Ovary (tissue), 10 donors: Measurements from ENCODE around the gene DMRTB1. TPM values are rescaled to one million over a fixed set of nuclear protein-coding genes. Genes with fewer than 3 reads are reported as not detected.

Experiments
- DNase-seq, 5 donors: peaks; one replicate each; pipeline ENCODE4 v3.0.0-alpha.2; 2019 to 2020
- H3K27ac ChIP-seq, 2 donors: fragments of 200-600 bp; one replicate each; pipeline versions ENCODE4 v1.5.1 to v1.8.0; 2019 to 2022
- H3K27me3 ChIP-seq: fragments of 200-600 bp; one replicate; pipeline ENCODE4 v1.8.0; 2022
- H3K36me3 ChIP-seq: fragments of 200-600 bp; sonication (generic); one replicate; pipeline ENCODE4 v1.5.1; 2019
- H3K4me1 ChIP-seq: one replicate; pipeline ENCODE4 v1.8.1; 2013; ENCODE audit warnings: mild to moderate bottlenecking, moderate library complexity; ENCODE audit not compliant: insufficient read depth
- H3K4me3 ChIP-seq: fragments of 200-600 bp; sonication (generic); one replicate; pipeline ENCODE4 v1.5.1; 2017
- H3K9me3 ChIP-seq, 2 donors: fragments of 200-600 bp in 1 of 2; sonication (generic) in 1 of 2; one replicate each; pipeline versions ENCODE4 v1.5.1 to v1.8.1; 2013 to 2019; ENCODE audit warnings: mild to moderate bottlenecking in 1 of 2, moderate library complexity in 1 of 2
- CTCF ChIP-seq, 3 donors: fragments of 450-650 bp in 2 of 3; fragments of 200-600 bp in 1 of 3; IDR thresholded peaks; one replicate each; pipeline versions ENCODE4 v1.5.1 to v1.8.0; 2016 to 2022; ENCODE audit warnings: antibody characterized with exemption in 3 of 3, mild to moderate bottlenecking in 1 of 3
- EP300 ChIP-seq: sonication (generic); formaldehyde crosslinking; IDR thresholded peaks from one replicate; pipeline ENCODE4 v1.6.1; 2017; ENCODE audit warnings: antibody characterized with exemption
- POLR2A ChIP-seq: fragments of 450-650 bp; IDR thresholded peaks from one replicate; pipeline ENCODE4 v1.6.1; 2017; ENCODE audit warnings: antibody characterized with exemption, mild to moderate bottlenecking, moderate library complexity
- WGBS, 3 donors: extraction: QIAGEN DNeasy Blood & Tissue Kit in 1 of 3; methylation state at CpG; one replicate each; pipeline versions ENCODE4 v1.1.5 to v1.1.7; 2013 to 2017; 5-methylcytosine and 5-hydroxymethylcytosine counted together
- intact Hi-C, 4 donors: fragments of 100-400 bp; cut with DNase I; formaldehyde crosslinking; loops; one replicate each; pipeline versions ENCODE4 v1.11.0 to v1.15.1; 2022 to 2023
- long read RNA-seq, 3 donors: library from polyadenylated mRNA in 2 of 3; unstranded in 2 of 3; transcript quantifications; one replicate each; pipeline ENCODE4 v2.0.0 and lab custom pipeline, GENCODE V29; 2021 to 2026
- polyA plus RNA-seq, 2 donors: library from polyadenylated mRNA; stranded (reverse); fragments of 200-250 nt in 1 of 2; fragments of 350-450 nt in 1 of 2; fragmentation: Illumina TruSeq in 1 of 2; extraction: RNeasy Lipid Tissue Mini Kit (QIAGEN cat#74804) in 1 of 2; gene quantifications; one replicate each; pipeline ENCODE4 v1.2.3, GENCODE V29; 2013 to 2014
- total RNA-seq, 7 donors: library from RNA; depleted of rRNA in 2 of 7; stranded (reverse); fragments of >200 nt in 2 of 7; fragmentation: NEBNext Ultra II Directional in 3 of 7; extraction: Animal tissue kit (Norgen Biotek cat#: 25700) in 3 of 7; gene quantifications; one replicate each; pipeline versions ENCODE4 v1.1.0 to v1.2.4, GENCODE V29; 2016 to 2023
- donor health status: DM: no; HTN: no; CAD: no; lungs with moderate emphysema.
- donor health status: DM: no; HTN: no; CAD: no.
- donor health status: Bipolar disorder and iron deficiency.
- donor health status: DM: yes; HTN: yes; CAD: no.
- donor health status: DM: no; HTN: no; CAD: no.
- donor health status: DM: yes; HTN: yes; CAD: no.

DMRTB1 gene
- total RNA-seq, result not detected
- under 1 TPM in 1 of 2 donors, not detected in 1; 0.06 TPM for polyA plus RNA-seq
- long read RNA-seq, donor 1, result 0 reads
- long read RNA-seq, donor 2, partial matches to known transcripts, result 0 of 11 reads
- long read RNA-seq, donor 2, other reads (novel, unspliced or antisense), result 6 of 11 reads
- long read RNA-seq, donor 3, result 0 reads

GRCh38 chr1:53459321-53460175, at the start of gene DMRTB1:
DMRTB1 (plus strand) TSS chr1:53459399; CDS start chr1:53459454, 55 bp downstream.
- intact Hi-C loops, result no loop called here
- Histone ChIP-seq H3K27me3 (no peaks in the 10 kb centered on the region), H3K9me3 (no peaks in the 10 kb centered on the region), H3K4me1 (no peaks in the 10 kb centered on the region), H3K4me3 (no peak within 1 kb of the TSS), H3K36me3 (no peaks in the 10 kb centered on the region), H3K27ac (no peak within 1 kb of the TSS)
- WGBS, 3 donors, result 94 to 96% (median 95%) methylated on average over 67 to 82 of the region's 82 CpGs
- TF ChIP-seq EP300, result no peak
- no peak for TF ChIP-seq POLR2A
- TF ChIP-seq CTCF (IDR thresholded peaks at IDR 0.05), result no peak
- DNase-seq, result no peak

GRCh38 chr1:53409695-53410094, 49.5 kb upstream of the DMRTB1 start:
- TF ChIP-seq EP300 (no peak), POLR2A (no peak), CTCF (IDR thresholded peaks at IDR 0.05) (no peak)
- H3K4me3 ChIP-seq, result no peak overlapping the region
- no peaks in the 10 kb centered on the region for H3K36me3 ChIP-seq
- no peaks in the 10 kb centered on the region for H3K27me3 ChIP-seq
- H3K9me3 ChIP-seq, result no peaks in the 10 kb centered on the region
- H3K4me1 ChIP-seq, result no peaks in the 10 kb centered on the region
- WGBS, 3 donors, result 76 to 88% (median 87%) methylated on average over 6 of the region's 6 CpGs
- H3K27ac ChIP-seq, result no peak overlapping the region
- intact Hi-C loops, result no loop called here
- DNase-seq, result no peak

- H3K27ac ChIP-seq, result no peak overlapping the region
- H3K4me1 ChIP-seq, result no peaks in the 10 kb centered on the region
- TF ChIP-seq POLR2A (no peak), CTCF (IDR thresholded peaks at IDR 0.05) (no peak), EP300 (no peak)
- H3K9me3 ChIP-seq, result no peaks in the 10 kb centered on the region
- intact Hi-C loops, result no loop called here
- 59 to 60% (median 60%) methylated on average over 12 of the region's 12 CpGs for WGBS, 3 donors
- no peak for DNase-seq
- H3K27me3 ChIP-seq, result no peaks in the 10 kb centered on the region
- H3K36me3 ChIP-seq, result no peaks in the 10 kb centered on the region
- no peak overlapping the region for H3K4me3 ChIP-seq
Observed at GRCh38 chr1:53410100-53410541, 49.1 kb upstream of the DMRTB1 start.

GRCh38 chr1:53410701-53411100, 48.5 kb upstream of the DMRTB1 start:
- WGBS, 3 donors, result 76 to 83% (median 82%) methylated on average over 8 of the region's 8 CpGs
- H3K4me1 ChIP-seq, result no peaks in the 10 kb centered on the region
- TF ChIP-seq EP300, result no peak
- TF ChIP-seq POLR2A, result no peak
- TF ChIP-seq CTCF (IDR thresholded peaks at IDR 0.05), result no peak
- no peaks in the 10 kb centered on the region for H3K9me3 ChIP-seq
- DNase-seq, result no peak
- no peak overlapping the region for H3K4me3 ChIP-seq
- H3K27me3 ChIP-seq, result no peaks in the 10 kb centered on the region
- intact Hi-C loops, result no loop called here
- no peaks in the 10 kb centered on the region for H3K36me3 ChIP-seq
- no peak overlapping the region for H3K27ac ChIP-seq
